SHP77 (cell line): ENCODE data around the gene MAP3K20.
"Not testable (repeated sequence)": the region's sequence is repeated elsewhere in the genome, so short reads cannot be mapped to it uniquely, and the experiment has no call there.

Experiments
- DNase-seq, 2 experiments: peaks; one replicate each; lab custom pipeline; 2025; lab: John Stamatoyannopoulos, UW

The MAP3K20 gene

DNA sequence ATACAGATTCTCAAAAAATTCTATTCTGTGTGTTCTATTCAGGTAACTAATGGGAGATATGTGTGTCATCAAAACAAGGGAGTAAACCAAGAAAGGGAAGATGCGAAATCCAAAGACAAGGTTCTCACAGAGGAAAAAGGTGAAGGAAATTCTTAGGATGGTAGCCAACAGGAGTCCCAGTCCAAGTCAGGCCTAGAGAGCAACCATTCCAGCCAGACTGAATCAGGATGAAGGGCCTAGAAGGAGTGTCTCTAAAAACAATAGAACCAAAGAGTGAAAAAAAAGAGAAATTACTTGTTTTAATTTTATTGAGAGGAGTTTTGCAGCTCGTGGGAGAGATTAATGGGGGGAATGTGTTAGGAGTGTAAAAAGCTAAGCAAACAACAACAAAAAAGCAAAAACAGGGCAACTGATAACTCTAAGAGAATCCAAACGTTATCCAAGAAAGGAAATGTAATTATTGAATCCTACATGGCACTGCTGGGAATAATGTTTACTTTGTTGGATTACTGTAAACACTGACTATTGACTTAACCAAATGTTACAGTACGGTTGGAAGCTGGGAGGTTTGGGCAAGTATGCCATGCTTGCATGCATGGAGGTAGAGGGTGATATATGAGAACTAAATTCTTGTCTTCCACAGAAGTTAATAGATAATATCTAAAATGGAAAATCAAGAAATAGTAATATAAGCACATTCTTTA, 12.3 kb downstream of the MAP3K20 start:
- DNase-seq, result no peak

DNA sequence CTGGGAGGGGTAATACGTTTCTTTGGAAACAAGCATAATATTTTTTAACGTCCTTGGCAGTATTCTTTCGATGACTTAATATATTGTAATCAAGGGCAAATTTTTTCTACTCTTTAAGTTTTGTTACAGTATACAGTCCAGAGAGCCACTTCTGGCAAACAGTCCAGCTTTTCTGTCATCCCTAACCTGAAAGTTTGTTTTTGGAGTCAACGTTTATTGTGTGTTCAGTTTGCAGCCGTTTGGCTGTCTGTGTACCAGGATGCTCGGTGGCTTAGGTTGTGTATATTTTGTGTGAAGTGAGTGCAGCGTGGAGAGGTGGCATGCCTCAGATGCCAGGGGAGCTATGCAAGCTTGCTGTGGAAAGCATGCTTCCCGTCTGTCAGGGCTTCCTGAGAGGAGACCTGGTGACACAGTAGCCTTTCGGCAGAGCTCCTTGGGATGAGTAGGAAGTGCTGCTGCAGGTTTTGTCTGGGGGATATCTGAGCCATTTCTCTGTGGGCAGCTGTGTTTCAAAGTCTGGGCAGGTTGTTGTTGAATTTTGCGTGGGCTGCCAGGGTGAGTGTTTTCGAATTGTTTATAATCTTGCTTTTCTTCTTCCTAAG, 14.7 kb downstream of the MAP3K20 start:
- DNase-seq, result no peak

DNA sequence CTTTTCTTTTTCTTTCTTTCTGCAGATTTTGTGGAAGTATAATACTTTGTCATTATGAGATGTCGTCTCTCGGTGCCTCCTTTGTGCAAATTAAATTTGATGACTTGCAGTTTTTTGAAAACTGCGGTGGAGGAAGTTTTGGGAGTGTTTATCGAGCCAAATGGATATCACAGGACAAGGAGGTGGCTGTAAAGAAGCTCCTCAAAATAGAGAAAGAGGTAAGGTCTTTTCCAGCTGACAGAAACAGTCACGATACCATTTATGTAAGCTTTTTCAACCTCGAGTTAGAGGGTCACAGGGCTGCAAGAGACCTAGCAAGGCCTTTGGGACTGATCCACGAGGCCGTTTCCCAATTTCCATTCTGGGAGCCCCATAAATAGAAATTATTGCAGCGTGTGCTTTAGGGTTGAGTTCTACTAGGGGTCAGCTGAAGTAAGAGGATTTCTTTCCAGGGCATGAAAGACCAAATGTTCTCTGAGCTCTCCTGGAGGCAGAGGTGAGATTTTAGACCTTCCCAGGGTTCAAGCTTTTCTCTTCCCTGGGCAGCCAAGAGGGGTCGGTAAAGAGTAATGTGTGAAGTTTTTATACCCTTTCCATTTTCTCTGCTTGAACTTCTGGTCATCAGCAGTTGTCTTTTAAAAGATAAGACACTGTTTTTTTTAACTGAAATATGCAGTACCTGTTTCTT, 15.5 kb downstream of the MAP3K20 start:
- no peak for DNase-seq

DNA sequence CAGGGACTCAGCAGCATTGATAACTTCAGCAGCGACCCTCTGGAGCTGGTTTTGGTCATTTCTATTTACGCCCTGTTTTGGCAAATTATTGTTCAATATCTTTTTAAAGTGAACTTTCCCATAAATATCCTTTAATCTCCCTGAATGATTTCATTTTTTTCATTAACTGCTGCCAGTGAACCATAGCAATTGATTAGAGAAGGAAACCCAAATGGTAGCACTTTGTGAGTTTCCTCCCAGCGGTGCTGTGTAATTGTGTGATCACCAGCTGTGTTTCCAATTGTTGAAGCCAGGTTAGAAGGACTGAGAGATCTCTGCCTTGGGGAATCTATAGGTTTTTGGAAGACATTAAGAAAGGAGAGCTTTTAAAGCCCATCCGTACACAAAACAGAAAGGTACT, 16.3 kb downstream of the MAP3K20 start:
- no peak for DNase-seq

DNA sequence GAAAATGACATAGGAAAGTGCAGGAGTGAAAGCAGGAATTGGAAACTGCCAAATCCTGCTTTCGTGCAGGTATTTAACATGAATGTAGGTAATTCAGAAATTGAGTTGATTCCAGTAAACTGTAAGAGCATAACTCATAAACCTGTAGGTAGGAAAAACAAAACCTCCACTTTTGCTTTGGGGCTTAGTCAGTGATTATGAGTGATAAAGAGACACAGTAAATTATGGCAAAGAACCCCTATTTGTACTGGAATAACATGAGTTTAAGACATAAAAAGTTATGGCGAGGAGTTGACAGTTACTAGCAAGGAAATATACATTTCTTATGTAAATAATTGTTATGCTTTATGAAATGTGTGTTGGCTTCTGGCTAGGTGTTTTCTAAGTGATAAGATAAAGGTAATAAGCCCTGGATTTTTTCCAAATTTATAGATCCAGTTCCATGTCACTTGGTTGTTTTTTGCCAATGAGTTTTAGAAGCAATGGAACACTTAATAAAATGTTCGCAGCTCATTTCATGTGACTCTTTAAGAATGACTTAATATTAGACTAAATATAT, 17.3 kb downstream of the MAP3K20 start:
- no peak for DNase-seq

DNA sequence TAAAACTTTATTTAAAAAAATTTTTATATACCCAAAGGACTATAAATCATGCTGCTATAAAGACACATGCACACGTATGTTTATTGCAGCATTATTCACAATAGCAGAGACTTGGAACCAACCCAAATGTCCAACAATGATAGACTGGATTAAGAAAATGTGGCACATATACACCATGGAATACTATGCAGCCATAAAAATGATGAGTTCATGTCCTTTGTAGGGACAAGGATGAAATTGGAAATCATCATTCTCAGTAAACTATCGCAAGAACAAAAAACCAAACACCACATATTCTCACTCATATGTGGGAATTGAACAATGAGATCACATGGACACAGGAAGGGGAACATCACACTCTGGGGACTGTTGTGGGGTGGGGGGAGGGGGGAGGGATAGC, 18.0 kb downstream of the MAP3K20 start:
- not testable (repeated sequence) for DNase-seq

DNA sequence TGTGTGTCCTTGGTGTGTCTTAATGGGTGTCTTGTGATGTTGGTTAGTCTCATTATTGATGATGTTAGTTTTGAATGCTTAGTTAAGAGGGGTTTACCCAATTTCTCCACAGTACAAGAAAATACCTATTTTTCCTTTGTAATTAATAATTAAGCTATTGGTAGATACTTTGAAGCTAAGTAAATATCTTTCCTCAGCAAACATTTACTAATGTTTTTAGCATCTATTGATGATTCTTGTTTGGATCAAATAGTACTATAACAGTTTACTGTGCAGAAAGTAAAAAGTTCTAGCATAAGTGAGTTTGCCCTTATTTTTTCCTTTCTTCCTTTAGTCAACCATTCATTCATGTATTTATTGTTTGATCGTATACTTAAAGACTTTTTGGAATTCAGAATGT, 19.1 kb downstream of the MAP3K20 start:
- no peak for DNase-seq

DNA sequence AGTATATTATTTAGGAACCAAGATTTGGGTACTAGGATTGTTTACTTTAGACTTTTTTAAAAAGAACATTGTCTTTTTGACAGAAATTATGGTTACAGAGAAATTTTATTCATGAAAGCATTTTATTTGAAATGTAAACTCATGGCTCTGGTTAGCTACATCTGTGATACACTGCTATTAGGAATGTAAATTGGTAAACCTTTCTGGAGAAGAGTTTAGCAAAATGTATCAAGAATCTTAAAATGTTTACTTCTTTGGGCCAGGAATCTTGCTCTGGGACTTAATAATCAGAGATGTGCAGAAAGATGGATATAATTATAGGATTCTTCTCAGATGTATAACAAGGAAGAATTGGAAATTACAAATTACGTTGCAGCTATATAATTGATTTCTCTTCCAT, 19.7 kb downstream of the MAP3K20 start:
- no peak for DNase-seq

DNA sequence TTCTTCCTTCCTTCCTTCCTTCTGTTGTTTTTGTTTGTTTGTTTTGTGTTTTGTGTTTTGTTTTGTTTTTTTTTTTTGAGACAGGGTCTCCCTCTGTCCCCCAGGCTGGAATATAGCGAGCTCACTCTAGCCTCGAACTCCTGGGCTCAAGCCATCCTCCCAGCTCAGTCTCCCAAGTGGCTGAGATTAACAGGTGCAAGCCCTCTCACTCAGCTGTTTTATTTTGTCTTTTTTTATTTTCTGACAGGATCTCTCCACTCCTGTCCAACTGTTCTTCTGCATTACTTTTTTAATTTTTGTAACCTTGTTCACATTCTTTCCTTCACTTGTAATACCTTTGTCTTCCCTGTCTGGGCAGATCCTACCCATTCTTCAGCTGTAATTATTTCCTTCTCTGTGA, 23.6 kb downstream of the MAP3K20 start:
- no peak for DNase-seq

DNA sequence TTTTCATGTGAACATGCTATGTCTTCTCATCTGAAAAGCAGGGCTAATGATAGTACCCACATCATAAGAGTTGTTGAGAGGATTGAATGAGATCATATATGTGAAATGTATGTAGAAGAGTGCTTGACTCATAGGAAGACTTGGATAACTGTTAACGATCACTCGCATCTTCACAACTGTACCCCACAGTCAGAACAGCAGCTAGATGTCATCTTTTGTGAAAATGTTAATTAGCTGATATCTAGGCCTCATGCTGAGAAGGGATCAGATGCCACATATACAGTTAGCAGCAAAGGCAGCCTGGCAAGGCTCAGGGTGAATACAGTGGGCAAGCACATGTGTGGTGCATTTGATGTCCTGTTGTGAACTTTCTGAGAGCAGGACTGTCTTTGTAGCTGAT, 24.2 kb downstream of the MAP3K20 start:
- DNase-seq, result no peak

DNA sequence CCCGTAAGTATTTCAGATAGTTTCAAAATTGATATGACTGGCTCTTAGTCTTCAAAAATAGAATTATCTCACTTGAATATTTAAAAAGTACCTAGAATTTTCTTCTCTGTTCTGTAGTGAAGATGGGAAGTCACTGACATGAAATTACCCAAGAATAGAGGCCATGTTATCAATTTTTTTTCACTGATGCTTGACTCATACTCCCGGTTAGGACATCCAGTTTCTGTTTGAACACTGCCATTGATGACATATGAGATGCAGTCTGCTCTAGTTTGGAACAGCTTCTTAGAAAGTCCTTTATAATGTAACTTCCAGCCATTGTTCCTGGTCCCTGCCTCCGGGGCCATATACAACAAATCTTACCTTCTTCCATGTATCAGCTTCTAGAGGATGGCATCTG, 26.0 kb downstream of the MAP3K20 start:
- DNase-seq, result no peak

DNA sequence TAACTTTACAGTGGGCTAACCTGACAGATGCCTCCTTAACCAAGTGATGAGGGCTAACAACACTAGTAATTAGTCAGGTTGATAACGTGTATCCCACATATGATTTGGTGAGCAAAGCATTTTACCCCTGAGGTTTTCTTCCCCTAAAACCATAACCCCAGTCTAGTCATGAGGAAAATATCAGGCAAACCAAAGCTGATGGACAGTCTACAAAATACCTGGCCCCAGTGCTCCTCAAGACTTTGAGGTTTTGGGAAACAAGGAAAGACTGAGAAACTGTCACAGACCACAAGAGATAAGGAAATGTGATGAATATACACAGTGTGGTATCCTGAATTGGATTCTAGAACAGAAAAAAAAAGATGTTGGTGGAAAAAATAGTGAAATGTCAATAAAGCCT, 28.5 kb downstream of the MAP3K20 start:
- no peak for DNase-seq

DNA sequence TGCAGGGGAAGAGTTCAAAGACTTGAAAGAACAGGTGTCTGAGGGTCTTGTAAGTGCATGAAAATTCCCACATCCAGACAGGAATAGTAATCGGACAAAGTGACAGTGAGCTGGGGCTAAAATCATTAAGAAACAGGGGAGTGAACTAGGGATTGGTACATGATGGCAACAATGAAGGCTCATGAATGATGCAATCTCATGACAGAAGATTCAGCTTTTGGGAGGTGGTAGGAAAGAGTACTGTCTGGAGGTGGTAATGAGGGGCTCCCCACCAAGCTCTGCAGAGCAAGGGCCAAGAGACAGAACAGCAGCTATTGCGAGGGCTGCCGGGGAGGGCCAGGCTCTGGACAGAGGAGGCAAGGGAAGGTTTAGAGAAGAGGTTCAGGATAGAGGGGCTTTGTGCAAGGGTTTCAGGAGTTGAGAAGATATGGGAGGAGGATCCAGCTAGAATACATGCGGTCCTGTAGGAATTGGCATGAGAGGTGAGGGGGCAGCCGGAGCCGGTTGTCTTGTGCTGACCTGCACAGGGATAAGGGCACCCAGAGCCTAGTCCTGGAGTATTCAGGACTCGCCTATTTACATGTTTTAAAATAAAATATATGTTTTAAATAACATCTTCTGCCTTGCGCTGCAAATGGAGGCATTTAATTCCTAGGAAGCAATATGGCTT, 31.4 kb downstream of the MAP3K20 start:
- DNase-seq, result no peak

DNA sequence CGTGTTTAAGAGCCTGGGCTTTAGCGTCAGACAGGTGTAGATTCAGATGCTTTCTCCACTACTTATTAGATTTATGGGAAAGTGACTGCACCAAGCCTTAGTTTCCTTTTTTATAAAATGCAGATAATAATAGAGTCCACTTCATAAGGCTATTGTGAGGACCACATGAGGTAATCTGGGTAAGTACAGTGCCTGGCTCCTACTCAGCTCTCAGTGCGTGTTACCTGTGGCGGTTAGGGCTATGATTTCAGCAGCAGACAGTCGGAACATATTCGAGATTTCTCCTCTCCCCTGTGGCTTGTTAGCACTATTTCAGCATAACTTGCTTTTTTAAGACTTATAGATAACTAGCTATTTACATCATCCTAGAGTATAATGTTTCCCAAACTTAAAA, 32.0 kb downstream of the MAP3K20 start:
- DNase-seq, result no peak

DNA sequence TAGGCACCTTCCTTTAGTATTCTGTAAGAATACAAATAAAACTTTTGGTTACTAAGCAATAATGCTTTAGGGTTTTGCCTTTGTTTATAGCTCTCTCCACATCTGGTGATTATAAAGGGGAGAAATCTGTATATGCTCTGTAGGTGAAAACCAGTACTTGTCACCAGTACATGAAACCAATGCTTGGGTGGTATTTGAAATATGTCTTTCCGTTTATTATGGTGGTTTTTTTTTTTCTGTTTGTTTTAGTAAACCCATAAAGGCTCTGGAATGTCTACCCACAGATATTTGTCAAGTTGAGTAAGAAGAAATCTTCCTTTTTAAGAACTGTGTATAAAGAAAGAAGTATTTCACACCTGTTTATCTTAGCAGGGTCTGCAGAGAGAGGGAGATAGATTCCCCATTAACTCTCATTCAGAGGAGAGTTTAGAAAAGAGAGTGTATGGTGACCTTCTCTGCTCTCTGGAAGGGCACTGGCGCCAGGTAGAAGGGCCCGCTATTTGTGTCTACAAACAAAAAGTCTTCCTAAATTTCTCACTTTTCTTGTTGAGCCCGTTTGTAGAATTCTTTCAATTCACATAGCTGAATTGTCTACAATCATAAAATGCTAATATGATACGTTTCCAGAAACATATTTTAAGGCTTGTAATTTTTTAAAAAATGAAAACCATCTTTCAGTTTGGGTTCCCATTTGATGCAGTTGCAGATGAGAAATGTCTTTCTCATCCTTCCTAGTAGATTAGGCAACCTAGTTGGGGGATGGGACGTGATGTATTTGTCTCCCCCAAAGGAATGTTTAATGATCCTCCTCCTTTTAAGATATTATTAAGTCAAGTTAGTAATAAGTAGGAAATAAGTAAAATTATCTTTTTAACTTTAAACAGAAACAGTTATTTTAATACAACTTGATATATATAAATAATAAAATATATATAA, 33.9 kb downstream of the MAP3K20 start:
- no peak for DNase-seq

DNA sequence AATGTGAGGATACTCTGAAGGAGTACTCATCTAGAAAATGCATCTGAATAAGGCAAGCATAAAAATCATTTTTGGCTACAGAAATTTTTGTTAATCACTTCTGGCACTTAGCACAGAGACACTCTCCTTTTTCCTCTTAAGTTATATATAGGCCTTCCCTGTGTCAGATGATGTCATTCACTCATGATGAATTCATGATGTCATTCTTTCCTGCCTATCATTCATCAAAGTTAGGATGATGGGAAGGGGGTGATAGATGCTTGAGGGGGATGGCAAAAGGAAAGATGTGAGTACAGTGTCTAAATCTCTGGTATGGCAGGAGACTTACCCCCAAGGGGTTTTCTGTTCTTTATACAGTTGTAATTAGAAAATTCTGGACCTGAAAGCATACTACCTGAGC, 42.0 kb downstream of the MAP3K20 start:
- no peak for DNase-seq

DNA sequence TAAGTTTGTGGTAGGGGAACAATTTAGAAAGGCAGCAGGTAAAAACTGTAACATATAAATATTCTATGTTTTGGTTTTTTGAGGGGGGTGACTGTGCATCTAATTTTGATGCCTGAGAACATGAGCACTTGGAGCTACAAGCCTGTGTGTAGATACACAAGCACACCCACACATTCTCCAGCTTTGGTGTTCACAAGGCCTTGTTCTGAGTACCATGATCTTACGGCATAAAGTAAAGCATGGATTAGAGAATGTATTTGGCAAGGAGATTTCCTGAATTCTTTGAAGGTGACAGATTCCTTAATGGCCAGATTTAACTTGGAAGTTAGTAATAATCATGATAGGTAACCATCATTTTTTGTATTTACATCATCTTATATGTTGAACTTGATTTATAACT, 42.7 kb downstream of the MAP3K20 start:
- no peak for DNase-seq

DNA sequence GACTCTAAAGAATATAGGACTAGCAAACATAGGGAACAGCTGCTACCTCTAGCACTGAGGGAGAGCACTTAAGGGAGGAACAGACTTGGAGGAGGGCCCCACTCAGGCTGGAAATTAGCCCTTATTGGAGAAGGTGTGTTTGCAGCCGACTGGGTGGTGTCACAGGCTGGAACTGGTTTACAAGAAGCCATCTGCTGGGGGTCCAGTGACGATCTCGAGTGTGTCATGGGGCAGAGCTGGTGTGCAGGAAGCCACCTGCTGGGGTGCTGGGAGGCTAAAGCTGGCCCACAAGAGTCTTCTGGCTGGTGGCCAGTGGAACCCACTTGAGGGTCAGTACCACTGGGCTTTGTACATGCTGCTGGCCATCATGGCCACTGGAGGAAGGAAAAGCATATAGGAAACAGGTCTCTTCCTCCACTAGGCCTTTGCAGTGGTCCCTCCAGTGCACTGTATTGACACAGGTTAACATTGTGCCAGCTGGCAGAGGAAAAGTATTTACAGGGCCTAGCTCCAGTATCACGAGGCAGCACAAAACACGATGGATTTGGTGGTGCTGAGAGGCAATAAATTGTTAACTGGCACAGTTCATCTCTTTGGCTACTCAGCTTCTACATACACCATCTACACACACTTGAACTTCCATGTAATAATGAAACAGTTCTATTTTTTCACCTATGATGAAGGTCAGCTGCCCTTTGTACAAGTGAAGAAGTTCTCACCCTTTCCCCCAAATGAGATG, 43.6 kb downstream of the MAP3K20 start:
- peak; percentile 70 to 81 for DNase-seq

DNA sequence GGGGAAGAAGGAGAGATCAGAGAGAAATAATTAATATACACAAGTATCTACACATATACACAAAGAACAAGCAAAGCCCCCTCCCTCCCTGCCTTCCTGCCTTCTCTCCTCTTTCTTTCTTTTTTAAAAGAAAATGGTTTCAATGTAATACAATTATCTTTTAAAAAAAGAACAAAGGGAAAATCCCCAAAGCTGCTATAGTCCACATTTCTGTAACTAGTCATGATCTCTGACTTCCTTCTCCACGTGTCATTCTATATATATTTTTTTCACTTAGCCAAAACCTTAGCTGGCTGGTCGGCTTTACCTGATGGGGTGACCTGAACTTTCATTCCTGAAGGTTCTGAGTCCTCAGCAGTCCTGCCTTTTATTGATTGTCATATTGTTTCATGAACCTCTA, 44.3 kb downstream of the MAP3K20 start:
- no peak for DNase-seq

DNA sequence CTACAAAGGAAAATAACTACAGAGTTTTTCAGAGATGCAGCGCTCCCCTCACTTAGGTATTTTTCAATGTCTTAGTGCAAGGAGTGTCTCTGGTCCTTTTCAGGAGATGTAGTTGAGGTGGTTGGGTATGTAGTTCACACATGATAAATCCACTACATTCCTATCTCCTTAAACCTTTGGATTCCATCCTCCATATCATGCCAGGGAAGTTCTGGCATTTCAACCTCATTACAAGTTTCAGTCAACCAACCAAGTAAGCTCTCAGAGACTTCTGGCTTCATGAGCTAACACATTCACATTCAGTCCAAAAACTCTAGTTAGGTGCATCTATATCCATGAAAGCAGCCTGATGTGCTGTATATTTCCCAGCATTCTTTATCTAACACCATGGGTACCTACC, 47.3 kb downstream of the MAP3K20 start:
- DNase-seq, result no peak

DNA sequence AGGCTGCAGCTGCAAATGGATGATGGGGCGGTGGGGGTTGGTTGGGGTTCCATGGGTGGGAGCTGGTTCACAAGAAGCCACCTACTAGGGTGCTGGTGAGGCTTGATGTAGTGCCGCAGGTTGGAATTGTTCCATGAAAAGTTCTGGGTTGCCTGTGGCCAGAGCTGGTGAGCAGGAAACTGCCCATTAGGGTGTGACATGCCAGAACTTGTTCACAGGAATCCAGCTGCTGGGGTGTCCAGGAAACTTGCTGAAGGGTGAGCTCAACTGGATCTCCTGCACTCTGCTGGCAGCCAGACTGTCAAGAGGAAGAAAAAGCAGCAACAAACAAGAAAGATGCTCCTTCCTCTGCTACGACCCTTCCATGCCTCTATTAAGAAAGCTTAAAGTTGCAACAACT, 48.8 kb downstream of the MAP3K20 start:
- DNase-seq, result no peak
